OCI-LY1 (cell line): ENCODE results near the gene AQP7.
A peak's percentile ranks its signal among the peaks of the same experiment; 100 is the strongest.

Experiments
- H2AFZ ChIP-seq: fragments of 200-600 bp; sonication (generic), shearing (Covaris generic); 2 replicates; pipeline ENCODE4 v1.6.0; 2014; ENCODE audit warnings: antibody characterized with exemption, mild to moderate bottlenecking, low read length
- H3F3A ChIP-seq: fragments of 200-600 bp; sonication (generic), shearing (Covaris generic); 2 replicates; pipeline ENCODE4 v1.6.0; 2014; ENCODE audit warnings: mild to moderate bottlenecking, antibody characterized with exemption, low read length, moderate library complexity; ENCODE audit not compliant: insufficient read depth
- H3K27ac ChIP-seq: fragments of 200-600 bp; sonication (generic); 2 replicates; pipeline ENCODE4 v1.5.1; 2014; ENCODE audit warnings: low read length, mixed run types, mild to moderate bottlenecking, low read depth; ENCODE audit not compliant: poor library complexity, severe bottlenecking
- H3K27me3 ChIP-seq: fragments of 200-600 bp; sonication (generic); 2 replicates; pipeline ENCODE4 v1.6.0; 2014; ENCODE audit warnings: antibody characterized with exemption, mild to moderate bottlenecking, low read length, moderate library complexity; ENCODE audit not compliant: insufficient read depth
- H3K36me3 ChIP-seq: fragments of 200-600 bp; sonication (generic); 2 replicates; pipeline ENCODE4 v1.6.1; 2014; ENCODE audit warnings: mild to moderate bottlenecking, antibody characterized with exemption, low read length, moderate library complexity, mixed read lengths; ENCODE audit not compliant: insufficient read depth
- H3K4me1 ChIP-seq: fragments of 200-600 bp; sonication (generic); 2 replicates; pipeline ENCODE4 v1.5.1; 2014; ENCODE audit warnings: mild to moderate bottlenecking, low read length, moderate library complexity; ENCODE audit not compliant: insufficient read depth, severe bottlenecking
- H3K4me2 ChIP-seq: fragments of 200-600 bp; sonication (generic), shearing (Covaris generic); 2 replicates; pipeline ENCODE4 v1.6.1; 2014; ENCODE audit warnings: low read length
- H3K4me3 ChIP-seq: fragments of 200-600 bp; sonication (generic); 2 replicates; pipeline ENCODE4 v1.5.1; 2014; ENCODE audit warnings: low read length, low read depth, mild to moderate bottlenecking, mixed read lengths; ENCODE audit not compliant: poor library complexity, severe bottlenecking
- H3K79me2 ChIP-seq: fragments of 200-600 bp; shearing (Covaris generic); 2 replicates; pipeline ENCODE4 v1.6.1; 2016; ENCODE audit warnings: mixed run types, low read length, mixed read lengths; ENCODE audit not compliant: insufficient read depth
- H3K9ac ChIP-seq: fragments of 200-600 bp; sonication (generic), shearing (Covaris generic); 2 replicates; pipeline ENCODE4 v1.6.1; 2014; ENCODE audit warnings: mild to moderate bottlenecking, low read length, mixed read lengths
- H3K9me2 ChIP-seq: fragments of 200-600 bp; sonication (generic), shearing (Covaris generic); 2 replicates; pipeline ENCODE4 v1.6.1; 2014; ENCODE audit warnings: low read depth, mild to moderate bottlenecking, low read length, mixed read lengths
- H3K9me3 ChIP-seq: fragments of 200-600 bp; shearing (Covaris generic); 2 replicates; pipeline ENCODE4 v1.6.1; 2014; ENCODE audit warnings: low read length, mixed read lengths
- H4K20me1 ChIP-seq: fragments of 200-600 bp; sonication (generic), shearing (Covaris generic); 2 replicates; pipeline ENCODE4 v1.6.0; 2016; ENCODE audit warnings: mild to moderate bottlenecking, low read length; ENCODE audit not compliant: insufficient read depth
- CTCF ChIP-seq: fragments of 200-600 bp; sonication (generic), shearing (Covaris generic); IDR thresholded peaks from 2 replicates; pipeline ENCODE4 v1.5.1; 2017; ENCODE audit warnings: mild to moderate bottlenecking, antibody characterized with exemption, low read length, moderate library complexity, mixed read lengths
- EZH2 ChIP-seq: fragments of 200-600 bp; sonication (generic), shearing (Covaris generic); IDR thresholded peaks from 2 replicates; pipeline ENCODE4 v1.8.0; 2017; ENCODE audit warnings: borderline replicate concordance, mixed run types, mild to moderate bottlenecking, antibody characterized with exemption, low read length, moderate library complexity, mixed read lengths

Gene AQP7

GRCh38 chr9:33346564-33346963, 55.8 kb downstream of the AQP7 start:
- Histone ChIP-seq H3K27me3 (no peaks in the 10 kb centered on the region), H3K36me3 (peaks cover 80% of the 10 kb centered on the region), H3K9me2 (no peaks in the 10 kb centered on the region), H3K4me2 (no peak overlapping the region), H3K9me3 (no peaks in the 10 kb centered on the region), H3F3A (no peaks in the 10 kb centered on the region), H2AFZ (no peak overlapping the region), H3K4me1 (no peaks in the 10 kb centered on the region), H3K9ac (no peak overlapping the region), H3K79me2 (no peaks in the 10 kb centered on the region), H3K4me3 (no peak overlapping the region), H3K27ac (no peak overlapping the region), H4K20me1 (no peaks in the 10 kb centered on the region)
- TF ChIP-seq CTCF (no peak), EZH2 (no peak)

- no peaks in the 10 kb centered on the region for H3F3A ChIP-seq
- no peak overlapping the region for H2AFZ ChIP-seq
- no peak overlapping the region for H3K9ac ChIP-seq
- H4K20me1 ChIP-seq: no peaks in the 10 kb centered on the region
- H3K79me2 ChIP-seq: no peaks in the 10 kb centered on the region
- no peak overlapping the region for H3K4me2 ChIP-seq
- no peaks in the 10 kb centered on the region for H3K9me2 ChIP-seq
- no peak overlapping the region for H3K4me3 ChIP-seq
- H3K36me3 ChIP-seq: peaks cover 94% of the 10 kb centered on the region
- H3K27me3 ChIP-seq: no peaks in the 10 kb centered on the region
- H3K27ac ChIP-seq: no peak overlapping the region
- no peaks in the 10 kb centered on the region for H3K4me1 ChIP-seq
- H3K9me3 ChIP-seq: peaks cover 9% of the 10 kb centered on the region
- TF ChIP-seq CTCF (peak; percentile 9; the same call in 1 of the 2 replicates), EZH2 (no peak)
These were observed 58.2 kb downstream of the AQP7 start for GRCh38 chr9:33344145-33344544.

- Histone ChIP-seq H3F3A (no peaks in the 10 kb centered on the region), H3K27me3 (no peaks in the 10 kb centered on the region), H3K4me1 (no peaks in the 10 kb centered on the region), H4K20me1 (no peaks in the 10 kb centered on the region), H3K4me3 (no peak overlapping the region), H3K79me2 (no peaks in the 10 kb centered on the region), H3K9me3 (peaks cover 13% of the 10 kb centered on the region), H2AFZ (no peak overlapping the region), H3K9me2 (no peaks in the 10 kb centered on the region), H3K9ac (no peak overlapping the region), H3K27ac (no peak overlapping the region), H3K4me2 (no peak overlapping the region), H3K36me3 (peaks cover 94% of the 10 kb centered on the region)
- TF ChIP-seq CTCF (no peak), EZH2 (no peak)
These were observed 61.2 kb downstream of the AQP7 start for GRCh38 chr9:33341182-33341581.
